HepG2 (cell line): Measurements from ENCODE around the gene ANKRD13D. TPM values are rescaled to one million over a fixed set of nuclear protein-coding genes. Genes with fewer than 3 reads are reported as not detected.

Experiments
- ADNP ChIP-seq: sonication (generic); formaldehyde crosslinking; IDR thresholded peaks from 2 replicates; pipeline ENCODE4 v1.4.0; 2020; ENCODE audit warnings: missing genetic modification reagents
- EED ChIP-seq: sonication (generic); formaldehyde crosslinking; IDR thresholded peaks from 2 replicates; pipeline ENCODE4 v1.5.0; 2020; ENCODE audit warnings: mild to moderate bottlenecking, missing genetic modification reagents
- GPN1 ChIP-seq: sonication (generic); formaldehyde crosslinking; IDR thresholded peaks from 2 replicates; pipeline ENCODE4 v1.5.1; 2020; ENCODE audit warnings: missing genetic modification reagents, borderline replicate concordance
- GTF2F1 ChIP-seq: fragments of 150-350 bp; IDR thresholded peaks from 2 replicates; pipeline ENCODE4 v1.6.1; 2014; ENCODE audit warnings: low read length
- HNRNPH1 ChIP-seq: fragments of 200-400 bp; formaldehyde crosslinking; optimal IDR thresholded peaks from 2 replicates; pipeline ENCODE3; 2017; ENCODE audit warnings: mild to moderate bottlenecking, low read depth, low read length
- NR2F6 ChIP-seq, 2 experiments: IDR thresholded peaks; 2 replicates each; pipeline ENCODE4 v1.6.1; 2016; ENCODE audit warnings: antibody characterized with exemption in 1 of 2, mild to moderate bottlenecking in 1 of 2
- REL ChIP-seq: sonication (generic); formaldehyde crosslinking; conservative IDR thresholded peaks from 2 replicates; pipeline ENCODE4 v1.8.0; 2022; ENCODE audit warnings: mild to moderate bottlenecking, missing genetic modification reagents, moderate library complexity
- ZC3H4 ChIP-seq: sonication (generic); formaldehyde crosslinking; IDR thresholded peaks from 2 replicates; pipeline ENCODE4 v1.4.0; 2020; ENCODE audit warnings: missing genetic modification reagents, borderline replicate concordance
- ZNF333 ChIP-seq: sonication (generic); formaldehyde crosslinking; IDR thresholded peaks from 2 replicates; pipeline ENCODE4 v1.4.0; 2020; ENCODE audit warnings: mild to moderate bottlenecking, missing genetic modification reagents, borderline replicate concordance
- ZNF382 ChIP-seq: sonication (generic); formaldehyde crosslinking; IDR thresholded peaks from 2 replicates; pipeline ENCODE4 v1.5.0; 2020; ENCODE audit warnings: missing genetic modification reagents, mild to moderate bottlenecking, borderline replicate concordance
- polyA plus RNA-seq, 8 experiments: library from polyadenylated mRNA; depleted of rRNA in 3 of 8; stranded (reverse) in 7 of 8; unstranded in 1 of 8; fragments of >200 nt; fragmentation: Illumina TruSeq in 4 of 8; extraction: Trizol in 4 of 8; gene quantifications; 2 replicates each; pipeline versions ENCODE4 v1.2.1 to v1.2.3, GENCODE V29; 2011 to 2016; ENCODE audit warnings: low read depth in 4 of 8, missing spikeins in 1 of 8, mixed read lengths in 1 of 8; ENCODE audit not compliant: insufficient read depth in 1 of 8
- total RNA-seq, 5 experiments: library from RNA; depleted of rRNA; stranded (reverse); fragments of >200 nt; fragmentation: Illumina TruSeq; extraction: Trizol; gene quantifications; 2 replicates each; pipeline ENCODE4 v1.2.3, GENCODE V29; 2016; ENCODE audit warnings: low read depth in 1 of 5
- TF ChIP-seq, protein P1 (sequence below), 2 experiments: fragments of 450-650 bp in 1 of 2; sonication (generic) in 1 of 2; formaldehyde crosslinking in 1 of 2; IDR thresholded peaks; 2 replicates each; pipeline versions ENCODE4 v1.6.1 to v1.8.0; 2016 to 2022; ENCODE audit warnings: antibody characterized with exemption in 1 of 2, mild to moderate bottlenecking in 1 of 2, missing genetic modification reagents in 1 of 2
- TF ChIP-seq, protein P2 (sequence below): sonication (generic); formaldehyde crosslinking; IDR thresholded peaks from 2 replicates; pipeline ENCODE4 v1.4.0; 2020; ENCODE audit warnings: missing genetic modification reagents, borderline replicate concordance

ANKRD13D gene
- total and polyA plus RNA-seq, 2 of the 13 experiments (the other 11 are each of a cell fraction or from before 2014, with no cell fraction given) = 18.6 to 27.3 TPM

DNA sequence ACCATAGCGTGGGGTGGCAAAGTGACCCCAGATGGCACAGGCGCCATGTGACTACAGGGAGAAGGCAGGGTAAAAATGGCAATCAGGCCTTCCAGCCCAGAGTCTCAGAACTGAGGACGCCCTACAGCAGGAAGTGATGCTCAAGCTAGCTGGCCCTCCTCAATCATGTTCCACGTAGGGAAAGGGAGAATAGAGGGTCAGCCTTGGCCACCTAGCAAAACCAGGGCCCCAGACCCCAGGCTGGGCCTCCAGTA is 978 bp upstream of the ANKRD13D start (continued):
- TF ChIP-seq, protein P1, sequence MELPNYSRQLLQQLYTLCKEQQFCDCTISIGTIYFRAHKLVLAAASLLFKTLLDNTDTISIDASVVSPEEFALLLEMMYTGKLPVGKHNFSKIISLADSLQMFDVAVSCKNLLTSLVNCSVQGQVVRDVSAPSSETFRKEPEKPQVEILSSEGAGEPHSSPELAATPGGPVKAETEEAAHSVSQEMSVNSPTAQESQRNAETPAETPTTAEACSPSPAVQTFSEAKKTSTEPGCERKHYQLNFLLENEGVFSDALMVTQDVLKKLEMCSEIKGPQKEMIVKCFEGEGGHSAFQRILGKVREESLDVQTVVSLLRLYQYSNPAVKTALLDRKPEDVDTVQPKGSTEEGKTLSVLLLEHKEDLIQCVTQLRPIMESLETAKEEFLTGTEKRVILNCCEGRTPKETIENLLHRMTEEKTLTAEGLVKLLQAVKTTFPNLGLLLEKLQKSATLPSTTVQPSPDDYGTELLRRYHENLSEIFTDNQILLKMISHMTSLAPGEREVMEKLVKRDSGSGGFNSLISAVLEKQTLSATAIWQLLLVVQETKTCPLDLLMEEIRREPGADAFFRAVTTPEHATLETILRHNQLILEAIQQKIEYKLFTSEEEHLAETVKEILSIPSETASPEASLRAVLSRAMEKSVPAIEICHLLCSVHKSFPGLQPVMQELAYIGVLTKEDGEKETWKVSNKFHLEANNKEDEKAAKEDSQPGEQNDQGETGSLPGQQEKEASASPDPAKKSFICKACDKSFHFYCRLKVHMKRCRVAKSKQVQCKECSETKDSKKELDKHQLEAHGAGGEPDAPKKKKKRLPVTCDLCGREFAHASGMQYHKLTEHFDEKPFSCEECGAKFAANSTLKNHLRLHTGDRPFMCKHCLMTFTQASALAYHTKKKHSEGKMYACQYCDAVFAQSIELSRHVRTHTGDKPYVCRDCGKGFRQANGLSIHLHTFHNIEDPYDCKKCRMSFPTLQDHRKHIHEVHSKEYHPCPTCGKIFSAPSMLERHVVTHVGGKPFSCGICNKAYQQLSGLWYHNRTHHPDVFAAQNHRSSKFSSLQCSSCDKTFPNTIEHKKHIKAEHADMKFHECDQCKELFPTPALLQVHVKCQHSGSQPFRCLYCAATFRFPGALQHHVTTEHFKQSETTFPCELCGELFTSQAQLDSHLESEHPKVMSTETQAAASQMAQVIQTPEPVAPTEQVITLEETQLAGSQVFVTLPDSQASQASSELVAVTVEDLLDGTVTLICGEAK (IDR thresholded peaks at IDR 0.05) = no peak
- TF ChIP-seq, protein P1 (CRISPR knock-in tag; IDR thresholded peaks at IDR 0.05) = 0 out of 2 replicates have a peak, but pooled peaks have one; percentile 51
- TF ChIP-seq ADNP (CRISPR knock-in tag) = no peak
- TF ChIP-seq, protein P2, sequence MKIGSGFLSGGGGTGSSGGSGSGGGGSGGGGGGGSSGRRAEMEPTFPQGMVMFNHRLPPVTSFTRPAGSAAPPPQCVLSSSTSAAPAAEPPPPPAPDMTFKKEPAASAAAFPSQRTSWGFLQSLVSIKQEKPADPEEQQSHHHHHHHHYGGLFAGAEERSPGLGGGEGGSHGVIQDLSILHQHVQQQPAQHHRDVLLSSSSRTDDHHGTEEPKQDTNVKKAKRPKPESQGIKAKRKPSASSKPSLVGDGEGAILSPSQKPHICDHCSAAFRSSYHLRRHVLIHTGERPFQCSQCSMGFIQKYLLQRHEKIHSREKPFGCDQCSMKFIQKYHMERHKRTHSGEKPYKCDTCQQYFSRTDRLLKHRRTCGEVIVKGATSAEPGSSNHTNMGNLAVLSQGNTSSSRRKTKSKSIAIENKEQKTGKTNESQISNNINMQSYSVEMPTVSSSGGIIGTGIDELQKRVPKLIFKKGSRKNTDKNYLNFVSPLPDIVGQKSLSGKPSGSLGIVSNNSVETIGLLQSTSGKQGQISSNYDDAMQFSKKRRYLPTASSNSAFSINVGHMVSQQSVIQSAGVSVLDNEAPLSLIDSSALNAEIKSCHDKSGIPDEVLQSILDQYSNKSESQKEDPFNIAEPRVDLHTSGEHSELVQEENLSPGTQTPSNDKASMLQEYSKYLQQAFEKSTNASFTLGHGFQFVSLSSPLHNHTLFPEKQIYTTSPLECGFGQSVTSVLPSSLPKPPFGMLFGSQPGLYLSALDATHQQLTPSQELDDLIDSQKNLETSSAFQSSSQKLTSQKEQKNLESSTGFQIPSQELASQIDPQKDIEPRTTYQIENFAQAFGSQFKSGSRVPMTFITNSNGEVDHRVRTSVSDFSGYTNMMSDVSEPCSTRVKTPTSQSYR (CRISPR knock-in tag) = no peak
- TF ChIP-seq EED = peak; percentile 11; the same call in 1 of the 2 replicates
- TF ChIP-seq REL = peak; percentile 55; the same call in 1 of the 2 replicates
- peak; percentile 5 for TF ChIP-seq HNRNPH1
- peak; percentile 30; the same call in 1 of the 2 replicates for TF ChIP-seq ZC3H4 (CRISPR knock-in tag)
- no peak for TF ChIP-seq ZNF382 (CRISPR knock-in tag)
- TF ChIP-seq GTF2F1 = no peak
- no peak for TF ChIP-seq GPN1
- no peak for TF ChIP-seq ZNF333
- no peak for TF ChIP-seq NR2F6 (IDR thresholded peaks at IDR 0.05)
- peak; percentile 11; the same call in 1 of the 2 replicates for TF ChIP-seq NR2F6 (CRISPR knock-in tag; IDR thresholded peaks at IDR 0.05)
